Measurements from ENCODE around the gene LIMK1.
A peak's percentile ranks its signal among the peaks of the same experiment; 100 is the strongest.

The LIMK1 gene

DNA sequence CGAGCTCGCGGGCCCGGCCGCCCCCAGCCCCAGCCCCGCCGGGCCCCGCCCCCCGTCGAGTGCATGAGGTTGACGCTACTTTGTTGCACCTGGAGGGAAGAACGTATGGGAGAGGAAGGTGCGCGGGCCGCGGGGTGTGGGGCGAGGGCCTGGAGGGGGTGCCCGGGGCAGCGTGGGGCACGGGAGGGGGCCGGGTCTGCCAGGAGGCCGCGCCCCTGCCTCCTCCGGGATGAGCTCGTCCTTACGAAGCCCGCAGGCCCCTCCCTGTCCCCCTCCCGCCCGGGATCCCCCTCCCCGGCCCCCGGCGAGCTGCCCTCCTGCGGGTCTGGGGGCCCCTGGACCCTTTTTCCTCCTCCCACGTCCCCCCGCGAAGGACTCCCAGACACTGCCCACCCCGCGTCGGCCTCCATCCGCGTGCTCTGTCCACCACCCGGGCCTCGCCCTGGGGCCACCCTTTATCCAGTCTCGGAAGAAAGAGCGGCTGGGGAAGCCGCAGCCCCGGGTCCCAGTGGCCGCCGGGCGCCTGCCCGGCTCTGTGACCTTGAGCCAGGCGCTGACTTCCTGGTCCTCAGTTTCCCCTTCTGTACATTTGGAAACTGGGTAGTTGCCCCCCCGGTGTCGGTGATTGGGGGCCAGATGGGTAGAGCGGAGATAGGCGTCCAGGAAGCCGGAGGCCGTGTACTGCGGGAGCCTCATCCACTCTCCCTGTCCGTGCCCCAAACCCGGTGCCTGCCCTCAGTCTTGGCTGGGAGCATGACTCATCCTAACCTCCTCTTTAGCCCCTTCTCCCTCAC, 521 bp downstream of the LIMK1 start:
- TF ChIP-seq GATA1 (IDR thresholded peaks at IDR 0.05; ENCODE audit: low read depth, low read length) = no peak
- TF ChIP-seq POLR2A (IDR thresholded peaks at IDR 0.05; ENCODE audit: low read length) = peak; percentile 22
- DNase-seq = peak; percentile 57 to 59

DNA sequence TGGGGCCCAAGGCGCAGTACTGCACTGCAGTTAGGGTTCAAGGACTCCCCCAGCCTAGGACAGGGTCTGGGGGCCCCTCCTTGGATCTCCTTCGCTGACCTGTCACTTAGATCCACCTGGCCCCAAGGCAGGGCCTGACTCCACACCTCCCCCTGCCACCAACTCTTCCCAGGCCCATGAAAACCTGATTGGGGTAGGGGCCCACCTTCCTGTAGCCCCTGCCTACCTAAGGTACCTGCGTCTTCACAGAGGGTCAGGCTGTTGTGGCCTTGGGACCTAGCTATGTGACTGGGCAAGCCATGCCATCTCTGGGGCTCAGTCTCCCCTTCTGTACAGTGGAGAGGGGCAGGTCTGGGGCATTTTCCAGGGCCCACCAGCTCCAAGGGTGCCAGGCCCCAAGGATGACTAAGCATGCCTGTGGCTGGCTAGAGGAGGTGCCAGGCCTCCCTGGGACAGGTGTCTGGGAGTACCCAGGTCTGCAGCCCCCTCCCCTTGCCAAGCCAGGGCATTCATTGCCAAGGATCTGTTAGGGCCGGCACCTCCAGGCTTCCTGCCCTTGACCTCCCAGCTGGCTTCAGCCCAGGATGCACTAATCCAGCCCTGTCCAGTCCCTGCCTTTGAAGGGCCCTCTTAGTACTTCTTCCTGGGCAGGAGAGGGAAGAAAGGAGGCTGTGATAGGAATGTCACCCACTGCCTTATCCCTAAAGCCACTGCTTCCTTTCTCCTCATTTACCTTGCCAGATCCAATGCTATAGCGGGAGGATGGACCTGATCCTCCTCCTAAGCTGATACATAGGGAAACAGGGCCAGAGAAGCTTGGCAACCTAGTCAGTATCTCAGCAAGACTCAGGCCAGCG, 1.3 kb downstream of the LIMK1 start:
- TF ChIP-seq POLR2A (IDR thresholded peaks at IDR 0.05; ENCODE audit: low read length) = no peak
- no peak for TF ChIP-seq GATA1 (IDR thresholded peaks at IDR 0.05; ENCODE audit: low read depth, low read length)
- DNase-seq = no peak

DNA sequence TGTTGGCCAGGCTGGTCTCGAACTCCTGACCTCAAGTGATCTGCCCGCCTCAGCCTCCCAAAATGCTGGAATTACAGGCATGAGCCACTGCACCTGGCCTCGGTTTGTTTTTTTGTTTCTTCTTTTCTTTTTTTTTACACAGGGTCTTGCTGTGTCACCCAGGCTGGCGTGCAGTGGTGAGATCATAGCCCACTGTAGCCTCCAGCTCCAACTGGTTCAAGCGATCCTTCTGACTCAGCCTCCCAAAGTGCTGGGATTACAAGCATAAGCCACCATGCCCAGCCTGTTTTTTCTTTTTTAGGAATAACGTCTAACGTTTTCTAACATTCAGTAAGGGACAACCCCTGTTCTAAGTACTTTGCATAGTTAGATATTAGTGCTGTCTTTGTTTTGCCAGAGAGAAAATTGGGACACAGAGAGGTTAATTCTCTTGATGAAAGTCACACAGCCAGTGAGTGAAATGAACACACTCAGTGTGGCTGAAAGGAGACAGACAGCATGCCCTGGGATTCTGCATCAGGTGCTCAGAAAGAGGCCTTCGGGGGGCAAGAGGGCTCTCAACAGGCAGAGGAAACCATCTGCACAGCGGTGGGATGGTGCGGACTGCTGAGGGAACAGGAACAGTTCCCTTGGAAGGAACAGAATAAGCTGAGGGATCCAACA, 4.3 kb downstream of the LIMK1 start:
- TF ChIP-seq POLR2A (IDR thresholded peaks at IDR 0.05; ENCODE audit: low read length) (no peak), GATA1 (IDR thresholded peaks at IDR 0.05; ENCODE audit: low read depth, low read length) (no peak)
- no peak for DNase-seq

DNA sequence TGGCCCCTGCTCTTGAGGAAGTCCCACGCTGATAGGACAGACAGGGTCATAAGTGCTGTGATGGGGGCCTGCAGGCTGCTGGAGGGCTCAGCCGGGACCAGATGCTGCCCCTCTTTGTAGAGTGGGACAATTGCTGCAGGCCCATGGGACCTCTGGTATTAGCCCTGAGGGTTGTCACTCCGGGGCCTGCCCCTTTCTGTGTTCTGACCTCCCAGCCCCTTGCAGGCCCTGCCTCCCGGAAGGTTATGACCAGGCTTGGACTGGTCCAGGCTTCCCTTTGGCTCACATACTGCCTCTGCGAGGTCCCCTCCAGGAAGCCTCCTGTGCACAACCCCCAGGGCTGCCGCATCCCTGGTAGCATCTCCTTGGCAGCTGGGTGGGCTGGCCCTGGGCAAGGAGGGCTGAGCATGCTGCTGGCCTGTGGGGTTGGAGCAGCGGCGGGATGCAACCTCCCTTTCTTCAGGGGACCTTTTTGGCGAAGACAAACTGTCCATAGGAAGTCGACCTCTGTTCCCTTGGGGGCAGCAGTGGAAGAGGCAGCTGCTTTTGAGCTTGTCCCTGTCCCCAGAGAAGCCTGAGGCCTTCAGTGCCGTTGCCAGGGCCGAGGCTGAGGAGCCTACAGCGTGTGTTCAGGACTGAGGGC, 8.8 kb downstream of the LIMK1 start:
- DNase-seq = no peak
- TF ChIP-seq POLR2A (IDR thresholded peaks at IDR 0.05; ENCODE audit: low read length) = no peak
- no peak for TF ChIP-seq GATA1 (IDR thresholded peaks at IDR 0.05; ENCODE audit: low read depth, low read length)

DNA sequence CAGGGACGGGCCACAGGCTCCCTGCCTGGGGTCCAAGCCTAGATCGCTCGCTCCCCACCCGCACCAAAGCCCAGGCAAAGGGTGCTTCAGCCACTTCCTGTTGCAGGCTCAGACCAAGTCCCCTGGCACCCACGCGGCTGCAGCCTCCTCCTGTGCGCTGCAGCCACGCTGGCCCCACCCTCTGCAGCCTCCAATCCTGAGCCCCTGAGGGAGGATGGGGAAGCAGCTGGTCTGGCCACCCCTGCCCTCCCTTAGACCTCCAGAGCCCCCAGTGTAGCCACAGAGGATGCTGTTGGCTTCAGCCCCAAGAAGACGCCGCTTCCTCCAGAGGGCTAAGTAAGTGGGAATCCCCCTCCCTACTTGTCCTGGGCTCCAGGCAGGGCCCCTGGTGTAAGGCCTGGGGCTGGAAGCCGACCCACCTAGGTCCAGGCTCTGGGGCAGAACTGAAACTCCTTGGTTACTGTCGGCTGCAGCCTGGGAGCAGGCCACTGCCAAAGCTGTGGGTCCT, 9.4 kb downstream of the LIMK1 start:
- TF ChIP-seq POLR2A (IDR thresholded peaks at IDR 0.05; ENCODE audit: low read length) = no peak
- no peak for TF ChIP-seq GATA1 (IDR thresholded peaks at IDR 0.05; ENCODE audit: low read depth, low read length)
- DNase-seq = no peak

DNA sequence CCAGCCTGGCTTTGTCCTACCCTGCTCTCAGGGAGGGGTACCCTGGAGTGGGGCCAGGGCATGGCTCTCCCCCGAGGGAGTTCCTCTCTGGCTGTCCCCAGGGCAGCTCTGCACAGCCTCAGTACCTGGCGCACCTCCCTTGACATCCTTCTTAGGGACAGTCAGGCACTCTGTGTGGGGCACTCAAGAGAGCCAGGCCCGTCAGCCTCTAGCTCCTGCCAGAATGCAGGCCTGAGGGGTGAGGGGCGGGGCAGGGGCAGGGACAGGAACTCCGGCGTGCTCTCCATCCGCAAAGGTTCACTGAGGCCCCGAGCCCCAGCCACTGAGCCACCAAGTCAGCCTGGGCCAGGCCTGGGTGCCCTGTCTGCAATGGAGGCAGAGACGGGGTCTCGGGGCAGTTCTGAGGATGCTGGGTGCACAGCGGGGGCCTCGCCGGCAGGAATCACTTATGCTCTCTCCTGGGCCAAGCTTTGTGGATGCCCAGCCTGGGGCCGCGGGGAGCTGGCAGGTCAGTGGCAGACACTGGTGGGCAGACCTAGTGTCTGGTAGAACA, 10.1 kb downstream of the LIMK1 start:
- DNase-seq = no peak

DNA sequence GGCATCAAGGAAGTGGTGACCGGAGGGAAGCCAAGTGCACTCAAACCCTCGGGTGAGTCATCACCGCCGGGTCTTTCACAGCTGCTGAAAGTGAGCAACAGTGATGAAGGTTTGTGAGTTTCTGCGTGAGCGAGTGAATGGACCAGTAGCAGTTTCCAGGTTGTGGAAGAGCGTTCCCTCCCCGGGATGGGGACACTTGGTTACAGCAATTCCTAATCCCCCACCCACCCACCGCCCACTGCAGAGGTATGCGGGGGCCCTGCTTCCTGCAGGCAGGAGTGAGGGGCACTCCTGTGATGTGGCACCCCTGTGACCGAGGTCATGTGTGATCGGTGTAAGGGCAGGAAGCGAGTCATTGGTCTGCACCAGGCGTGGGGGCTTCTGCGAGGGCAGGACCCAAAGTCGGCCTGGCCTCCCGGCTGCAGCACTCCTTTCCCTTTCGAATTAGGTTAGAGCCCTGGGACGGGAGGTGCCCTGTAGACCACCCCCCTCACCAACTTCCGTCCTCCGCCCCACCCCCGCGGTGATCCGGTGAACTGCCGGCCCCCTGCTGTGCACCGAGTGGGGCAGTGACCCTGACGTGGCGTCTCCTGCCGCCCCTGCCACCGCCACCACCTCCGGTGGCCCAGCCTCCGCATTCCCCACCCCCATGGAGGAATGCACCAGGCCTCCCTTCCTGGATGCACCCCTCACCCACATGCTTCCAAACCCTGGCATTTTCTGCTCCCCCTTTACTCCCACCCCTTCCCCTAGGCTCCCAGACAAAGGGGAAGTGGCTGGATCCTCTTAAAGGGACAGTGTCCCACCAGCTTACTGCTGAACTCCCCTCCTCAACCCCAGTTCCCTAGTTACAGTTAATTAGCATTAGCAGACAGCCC, 10.9 kb downstream of the LIMK1 start:
- DNase-seq = peak in 1 of 2 experiments; percentile 45
- no peak for TF ChIP-seq GATA1 (IDR thresholded peaks at IDR 0.05; ENCODE audit: low read depth, low read length)
- no peak for TF ChIP-seq POLR2A (IDR thresholded peaks at IDR 0.05; ENCODE audit: low read length)

More for the DNA sequence above, 10.1 kb downstream of the LIMK1 start:
- TF ChIP-seq POLR2A (IDR thresholded peaks at IDR 0.05; ENCODE audit: low read length) (no peak), GATA1 (IDR thresholded peaks at IDR 0.05; ENCODE audit: low read depth, low read length) (no peak)

DNA sequence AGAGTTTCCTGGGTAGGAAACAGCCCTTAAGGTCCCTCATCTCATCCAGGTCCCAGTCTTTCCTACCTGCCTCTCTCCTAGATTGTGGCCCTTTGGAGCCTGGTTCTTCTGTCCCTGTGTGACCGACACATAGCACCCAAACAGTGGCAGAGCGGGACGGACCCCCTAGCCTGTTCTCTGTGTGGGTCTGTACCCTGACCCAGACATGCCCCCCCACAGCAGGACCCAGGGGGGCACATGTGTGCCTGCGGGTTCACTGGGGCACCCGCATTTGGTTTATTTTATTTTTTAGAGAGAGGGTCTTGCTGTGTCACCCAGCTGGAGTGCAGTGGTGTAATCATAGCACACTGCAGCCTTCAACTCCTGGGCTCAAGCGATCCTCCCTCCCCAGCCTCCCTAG, 11.5 kb downstream of the LIMK1 start:
- DNase-seq = no peak
- TF ChIP-seq POLR2A (IDR thresholded peaks at IDR 0.05; ENCODE audit: low read length) (no peak), GATA1 (IDR thresholded peaks at IDR 0.05; ENCODE audit: low read depth, low read length) (no peak)

DNA sequence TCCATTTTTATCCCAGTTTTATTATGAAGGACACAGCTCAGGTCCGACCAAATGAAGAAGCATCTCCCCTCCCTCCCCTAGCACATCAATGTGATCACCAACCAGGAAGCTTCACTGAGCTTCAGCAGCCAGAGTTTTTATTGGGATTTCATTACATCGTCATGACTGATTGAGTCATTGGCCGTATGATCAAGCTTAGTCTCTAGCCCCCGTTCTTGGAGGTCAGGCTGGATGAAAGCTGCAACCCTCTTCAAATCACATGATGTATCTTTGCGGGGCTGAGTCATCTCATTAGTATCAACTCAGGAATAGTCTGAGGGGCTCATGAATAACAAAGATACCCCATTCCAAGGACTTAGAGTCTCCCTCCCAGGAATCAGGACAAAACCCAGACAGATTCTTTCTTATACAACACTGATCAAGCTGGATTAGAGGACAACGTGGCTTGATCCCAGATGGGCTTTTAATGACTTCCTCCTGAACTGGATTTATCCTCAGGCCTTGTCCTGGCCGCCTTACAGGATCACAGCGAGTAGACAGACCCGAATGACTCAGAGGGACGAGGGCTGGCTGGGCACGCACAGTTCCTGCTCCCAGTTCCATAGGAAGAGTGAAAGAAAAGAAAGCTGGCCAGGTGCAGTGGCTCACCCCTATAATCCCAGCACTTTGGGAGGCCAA, 14.5 kb downstream of the LIMK1 start:
- TF ChIP-seq POLR2A (IDR thresholded peaks at IDR 0.05; ENCODE audit: low read length) = no peak
- no peak for TF ChIP-seq GATA1 (IDR thresholded peaks at IDR 0.05; ENCODE audit: low read depth, low read length)
- DNase-seq = no peak

DNA sequence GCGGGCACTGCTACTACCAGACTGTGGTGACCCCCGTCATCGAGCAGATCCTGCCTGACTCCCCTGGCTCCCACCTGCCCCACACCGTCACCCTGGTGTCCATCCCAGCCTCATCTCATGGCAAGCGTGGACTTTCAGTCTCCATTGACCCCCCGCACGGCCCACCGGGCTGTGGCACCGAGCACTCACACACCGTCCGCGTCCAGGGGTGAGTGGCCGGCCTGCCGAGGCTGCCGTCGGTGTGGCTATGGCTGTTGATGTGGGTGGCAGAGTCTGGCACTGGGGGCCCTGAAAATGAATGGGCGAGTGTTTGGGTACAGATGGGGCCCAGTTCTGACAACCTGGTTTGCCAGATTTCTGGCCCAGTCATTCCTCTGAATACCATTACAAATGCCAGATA, 15.4 kb downstream of the LIMK1 start:
- DNase-seq = no peak
- TF ChIP-seq POLR2A (IDR thresholded peaks at IDR 0.05; ENCODE audit: low read length) (no peak), GATA1 (IDR thresholded peaks at IDR 0.05; ENCODE audit: low read depth, low read length) (no peak)

DNA sequence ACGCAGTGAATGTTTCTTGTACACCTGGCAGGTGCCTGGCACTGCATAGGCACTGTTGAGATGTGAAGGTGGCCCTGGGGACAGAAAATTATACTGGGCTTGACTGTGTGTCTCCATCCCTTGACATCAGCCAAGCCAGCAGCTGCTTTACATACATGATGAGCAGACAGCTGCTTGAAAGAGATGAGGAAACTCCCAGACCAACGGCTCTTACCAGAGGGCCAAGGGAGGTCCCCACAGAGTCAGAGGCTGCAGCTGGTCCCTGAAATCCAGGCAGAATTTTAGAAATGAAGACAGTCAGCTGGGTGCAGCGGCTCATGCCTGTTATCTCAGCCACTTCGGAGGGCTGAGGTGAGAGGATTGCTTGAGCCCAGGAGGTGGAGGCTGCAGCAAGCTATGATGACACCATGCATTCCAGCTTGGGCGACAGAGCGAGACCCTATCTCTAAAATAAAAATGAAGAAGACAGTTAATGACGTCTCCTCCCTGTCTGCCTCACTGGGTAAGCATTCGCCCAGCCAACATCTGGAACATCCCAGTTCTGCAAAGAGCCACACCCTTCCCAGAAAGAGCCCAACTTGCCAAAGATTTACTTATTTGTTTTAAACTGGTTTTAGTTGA, 17.6 kb downstream of the LIMK1 start:
- DNase-seq = peak; percentile 50 to 73
- no peak for TF ChIP-seq POLR2A (IDR thresholded peaks at IDR 0.05; ENCODE audit: low read length)
- TF ChIP-seq GATA1 (IDR thresholded peaks at IDR 0.05; ENCODE audit: low read depth, low read length) = no peak
